OCI-M1 (cell line): ENCODE measurements around the gene FBP2.
"Not testable (repeated sequence)": the region's sequence is repeated elsewhere in the genome, so short reads cannot be mapped to it uniquely, and the experiment has no call there.

Experiments used
- DNase-seq: peaks from one replicate; lab custom pipeline; 2025; lab: John Stamatoyannopoulos, UW

Gene FBP2

GRCh38 chr9:94563548-94563947, 30.1 kb downstream of the FBP2 start:
- peak; percentile 31 for DNase-seq

DNA sequence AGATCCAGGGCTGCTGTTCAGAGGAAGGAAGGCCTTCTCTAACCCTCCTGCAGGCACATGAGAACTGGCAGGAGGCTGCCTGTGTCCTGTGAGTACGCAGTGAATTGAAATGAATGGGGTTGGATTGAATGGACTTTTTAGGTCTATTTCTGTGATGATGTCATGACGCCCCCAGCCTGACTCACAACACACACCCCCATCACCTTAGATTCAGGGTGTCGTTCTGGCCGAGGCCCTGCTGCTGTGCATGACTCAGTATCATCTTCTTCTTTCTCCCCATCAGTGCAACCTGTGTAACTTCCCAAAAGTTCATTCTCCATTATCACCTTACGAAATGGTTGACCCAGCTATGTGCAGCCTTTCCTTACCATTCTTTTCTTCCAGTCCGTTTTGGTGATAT, 33.4 kb downstream of the FBP2 start:
- DNase-seq: no peak

DNA sequence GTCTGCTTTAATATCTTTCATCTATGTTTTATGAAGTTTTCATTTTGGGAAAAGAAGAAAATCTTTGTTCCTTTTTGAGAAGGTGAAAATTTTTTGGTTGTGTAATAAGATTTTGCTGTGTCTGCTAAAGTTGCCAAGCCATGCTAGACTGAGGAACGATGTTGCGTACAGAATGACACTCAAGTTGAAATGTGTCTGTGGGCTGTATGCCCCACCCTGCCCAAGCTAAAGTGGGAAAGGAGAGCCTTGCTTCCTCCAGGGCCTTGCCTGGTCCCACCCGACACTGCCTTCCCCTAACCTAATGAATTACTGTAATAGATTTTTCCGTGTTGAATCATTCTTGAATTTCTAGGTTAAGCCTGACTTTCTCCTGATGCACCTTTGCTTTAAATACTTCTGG, 36.2 kb downstream of the FBP2 start:
- DNase-seq: no peak

GRCh38 chr9:94554439-94555331, 38.9 kb downstream of the FBP2 start, which contains the start of gene PCAT7:
Gene PCAT7, plus strand, starts transcription at chr9:94555083.
- DNase-seq: peak; percentile 90

DNA sequence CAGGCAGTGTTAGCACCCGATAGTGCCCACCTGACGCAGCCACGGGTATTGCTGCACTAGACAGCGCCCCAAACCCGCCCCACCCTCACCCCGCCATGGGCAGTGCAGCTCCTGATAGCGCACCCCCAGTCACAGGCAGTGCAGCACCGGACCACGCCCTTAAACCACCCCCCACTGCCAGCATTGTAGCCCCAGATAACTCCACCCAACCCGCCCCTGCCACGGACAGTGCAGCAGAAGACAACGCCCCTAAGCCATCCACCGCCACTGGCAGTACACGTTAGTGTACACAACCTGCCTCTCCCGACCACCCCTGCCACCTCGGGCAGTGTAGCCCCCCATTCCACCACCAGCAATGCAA, 39.6 kb downstream of the FBP2 start:
- DNase-seq: no peak

DNA sequence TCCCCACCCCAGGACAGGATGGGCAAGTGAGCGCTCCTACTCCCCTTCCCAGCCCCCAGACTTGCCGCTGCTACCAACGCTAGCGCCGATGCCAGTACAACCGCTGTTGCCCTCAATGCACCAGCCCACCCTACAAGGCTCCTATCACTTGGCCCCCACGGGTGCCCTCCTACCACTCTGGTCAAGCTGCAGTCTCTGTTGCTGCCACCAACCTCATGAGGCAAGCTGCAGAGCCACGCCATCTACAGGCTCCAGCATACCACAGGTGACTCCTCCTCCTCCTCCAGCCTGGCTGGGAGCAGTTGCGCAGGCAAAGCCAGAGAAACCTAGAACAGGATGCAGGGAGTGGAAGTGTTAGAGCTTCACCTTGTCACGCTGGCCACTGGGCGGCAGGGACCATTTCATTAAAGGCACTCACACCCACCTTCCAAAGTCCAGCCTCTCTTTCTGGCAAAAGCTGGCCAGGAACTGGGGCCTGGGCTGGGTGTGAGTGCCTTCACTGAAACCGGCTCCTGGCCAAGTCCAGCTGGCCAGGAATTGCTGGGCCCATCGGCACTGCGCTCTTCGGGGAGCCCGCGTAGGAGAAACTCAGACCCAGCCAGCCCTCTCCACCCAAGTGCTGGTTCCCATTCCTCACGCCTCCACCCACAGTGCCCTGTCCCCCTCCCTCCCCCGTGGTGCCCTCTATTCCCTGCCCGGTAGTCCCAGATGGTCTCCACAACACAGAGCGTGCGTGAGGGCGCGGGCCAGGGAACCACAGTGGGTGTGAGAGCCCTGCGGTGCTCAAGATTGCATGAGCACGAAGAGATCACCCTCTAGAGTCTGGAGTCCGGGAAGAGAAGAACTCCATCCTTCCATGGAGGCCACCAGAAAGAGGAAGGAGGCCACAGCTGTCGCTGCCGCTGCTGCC, 40.3 kb downstream of the FBP2 start:
- no peak for DNase-seq

GRCh38 chr9:94545940-94546339, 47.7 kb downstream of the FBP2 start:
- no peak for DNase-seq

DNA sequence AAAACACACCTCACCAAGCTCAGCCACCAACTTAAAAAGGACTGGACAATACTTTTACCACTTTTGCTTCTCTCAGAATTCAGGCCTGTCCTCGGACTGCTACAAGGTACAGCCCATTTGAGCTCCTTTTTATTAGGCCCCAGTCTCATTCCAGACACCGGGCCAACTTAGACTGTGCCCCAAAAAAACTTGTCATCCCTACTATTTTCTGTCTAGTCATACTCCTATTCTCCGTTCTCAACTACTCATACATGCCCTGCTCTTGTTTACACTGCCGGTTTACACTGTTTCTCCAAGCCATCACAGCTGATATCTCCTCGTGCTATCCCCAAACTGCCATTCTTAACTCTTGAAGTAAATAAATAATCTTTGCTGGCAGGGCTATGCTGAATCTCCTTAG, 49.3 kb downstream of the FBP2 start:
- DNase-seq: not testable (repeated sequence)

GRCh38 chr9:94538908-94539307, 54.7 kb downstream of the FBP2 start:
- DNase-seq: no peak

GRCh38 chr9:94534901-94535300, 58.7 kb downstream of the FBP2 start:
- DNase-seq: no peak

GRCh38 chr9:94533601-94534000, 60.0 kb downstream of the FBP2 start:
- DNase-seq: no peak

DNA sequence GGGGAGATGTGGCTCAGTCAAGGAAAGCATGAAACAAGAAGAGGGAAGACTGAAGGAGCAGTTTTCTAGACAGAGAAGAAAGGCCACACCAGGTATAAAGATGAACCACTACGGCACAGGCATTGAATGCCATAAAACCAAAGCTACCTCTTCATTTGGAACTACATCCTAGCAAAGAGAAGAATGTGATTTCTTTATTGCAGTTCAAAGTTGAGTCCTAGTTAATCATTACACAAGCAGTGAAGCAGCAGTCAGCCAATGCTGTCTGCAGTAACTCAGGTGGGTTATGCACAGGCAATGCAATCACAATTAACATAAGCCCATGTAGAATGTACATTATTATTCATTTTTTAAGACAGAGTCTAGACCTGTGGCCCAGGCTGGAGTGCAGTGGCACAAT, 60.5 kb downstream of the FBP2 start:
- DNase-seq: no peak

DNA sequence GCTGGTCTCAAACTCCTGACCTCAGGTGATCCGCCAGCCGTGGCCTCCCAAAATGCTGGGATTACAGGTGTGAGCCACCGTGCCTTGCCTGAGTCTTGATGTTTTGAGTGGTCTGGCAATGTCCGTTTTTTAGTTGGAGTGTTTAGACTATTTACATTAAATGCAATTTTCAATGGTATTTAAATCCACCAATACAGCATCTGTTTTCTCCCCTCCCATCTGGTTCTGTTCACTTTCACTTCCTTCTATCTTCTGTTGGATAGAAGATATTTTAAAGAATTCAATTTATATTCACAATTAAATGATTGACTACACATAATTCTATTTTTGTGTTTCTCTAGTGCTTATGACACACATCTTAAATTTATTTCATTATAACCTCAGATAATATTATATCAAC, 64.7 kb downstream of the FBP2 start:
- no peak for DNase-seq

- DNase-seq: no peak
Observed at GRCh38 chr9:94526951-94527350, 66.7 kb downstream of the FBP2 start.

GRCh38 chr9:94526271-94526670, 67.4 kb downstream of the FBP2 start:
- no peak for DNase-seq

DNA sequence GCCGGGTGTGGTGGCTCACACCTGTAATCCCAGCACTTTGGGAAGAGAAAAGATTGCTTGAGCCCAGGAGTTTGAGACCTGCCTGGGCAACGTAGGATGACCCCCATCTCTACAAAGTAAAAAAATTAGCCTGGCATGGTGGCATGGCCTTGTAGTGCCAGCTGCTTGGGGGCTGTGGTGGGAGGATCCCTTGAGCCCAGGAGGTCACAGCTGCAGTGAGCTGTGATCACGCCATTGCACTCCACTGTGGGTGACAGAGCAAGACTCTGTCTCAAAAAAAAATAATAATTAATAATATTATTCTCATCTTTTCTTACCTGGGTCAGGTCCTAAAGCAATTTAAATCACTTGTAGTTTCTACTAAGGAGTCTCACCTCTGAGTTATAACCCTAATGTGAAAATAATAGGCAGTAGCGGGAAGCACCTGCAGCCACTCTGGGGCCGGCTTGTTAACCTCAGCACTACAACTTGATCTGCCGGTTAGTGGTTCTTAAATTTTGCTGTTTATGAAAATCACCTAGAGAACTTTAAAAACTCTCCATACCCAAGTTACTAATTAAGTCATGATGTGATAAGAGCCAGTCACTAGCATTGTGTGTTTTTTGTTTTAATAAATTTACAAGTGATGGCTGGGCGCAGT, 68.1 kb downstream of the FBP2 start:
- DNase-seq: no peak

DNA sequence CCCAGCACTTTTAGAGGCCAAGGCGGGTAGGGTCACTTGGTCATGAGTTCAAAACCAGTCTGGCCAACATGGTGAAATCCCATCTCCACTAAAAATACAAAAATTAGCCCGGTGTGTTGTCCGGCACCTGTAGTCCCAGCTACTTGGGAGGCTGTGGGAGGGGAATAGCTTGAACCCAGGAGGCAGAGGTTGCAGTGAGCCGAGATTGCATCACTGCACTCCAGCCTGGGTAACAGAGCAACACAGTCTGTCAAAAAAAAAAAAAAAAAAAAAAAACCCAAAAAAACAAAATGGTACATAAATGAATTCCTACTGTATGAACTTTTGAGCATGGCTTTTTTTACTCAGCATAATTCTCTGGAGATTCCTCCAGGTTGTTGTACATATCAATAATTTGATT, 76.4 kb downstream of the FBP2 start:
- no peak for DNase-seq

GRCh38 chr9:94514722-94515121, 78.9 kb downstream of the FBP2 start:
- no peak for DNase-seq

DNA sequence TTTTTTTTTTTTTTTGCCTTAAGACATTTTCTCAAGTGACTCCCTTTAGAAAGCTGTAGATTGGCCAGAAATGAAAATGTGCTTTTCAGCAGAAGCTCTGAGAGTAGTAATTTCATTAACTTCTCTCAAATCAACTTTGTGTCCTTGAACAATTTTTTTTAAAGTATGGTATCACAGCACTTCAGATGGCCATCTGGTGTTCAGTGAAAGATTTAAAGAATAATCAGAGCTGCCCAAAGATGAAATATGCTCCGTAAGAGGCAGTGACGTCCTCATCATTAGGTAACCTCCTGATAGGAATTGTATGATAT, 81.7 kb downstream of the FBP2 start:
- DNase-seq: no peak

DNA sequence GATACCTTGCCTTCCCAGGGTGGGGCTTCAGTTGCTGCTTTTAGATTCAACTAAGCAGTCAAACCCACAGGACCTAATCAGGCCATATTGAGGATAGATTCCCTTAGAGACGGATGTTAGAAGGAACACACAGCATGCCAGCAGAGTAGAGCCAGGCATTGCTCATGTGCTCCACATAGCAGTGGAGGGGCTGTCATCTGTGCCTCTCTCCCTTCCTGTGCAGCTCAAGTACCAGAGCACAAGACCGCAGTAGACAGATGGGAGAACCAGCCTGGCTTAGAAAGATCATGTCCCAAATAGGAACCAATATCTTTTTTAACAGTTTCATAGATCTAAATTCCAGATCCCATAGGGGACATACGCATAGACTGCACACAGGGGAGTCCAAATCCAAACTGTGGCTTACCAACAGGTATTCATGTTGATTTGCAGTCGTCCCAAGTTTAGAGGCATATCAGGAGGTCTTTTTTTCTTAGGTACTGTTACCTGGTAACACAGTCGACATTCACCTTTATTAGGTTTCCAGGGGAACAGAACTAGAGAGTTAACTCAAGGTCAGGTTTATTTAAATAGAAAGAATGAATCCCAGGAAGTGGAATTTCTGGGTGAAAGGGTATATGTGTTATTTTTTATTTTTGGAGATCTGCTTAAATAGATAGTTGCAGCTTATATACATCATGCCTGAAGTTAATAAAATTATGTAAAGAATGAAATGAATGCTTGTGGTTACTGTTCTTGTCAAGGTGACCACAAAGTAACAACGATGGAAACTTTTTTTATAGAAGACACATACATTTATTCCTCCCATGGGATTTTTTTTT, 82.3 kb downstream of the FBP2 start:
- DNase-seq: no peak
